ENCODE data around the gene PRPF31.

The PRPF31 gene

GRCh38 chr19:54179921-54180461, 64.4 kb downstream of the PRPF31 start:
- no peak for TF ChIP-seq CTCF (IDR thresholded peaks at IDR 0.05; ENCODE audit: low read depth, low read length)
- Histone ChIP-seq H3K4me3 (ENCODE audit: low read depth, low read length) (no peak overlapping the region), H3K27me3 (ENCODE audit: insufficient read depth, low read depth, severe bottlenecking) (no peaks in the 10 kb centered on the region), H3K27ac (no peak overlapping the region), H3K36me3 (peaks cover 34% of the 10 kb centered on the region), H3K9me3 (ENCODE audit: severe bottlenecking) (no peaks in the 10 kb centered on the region)
- DNase-seq = no peak

- Histone ChIP-seq H3K9me3 (ENCODE audit: severe bottlenecking) (no peaks in the 10 kb centered on the region), H3K4me3 (ENCODE audit: low read depth, low read length) (no peak overlapping the region), H3K27ac (no peak overlapping the region), H3K36me3 (peaks cover 34% of the 10 kb centered on the region), H3K27me3 (ENCODE audit: insufficient read depth, low read depth, severe bottlenecking) (no peaks in the 10 kb centered on the region)
- no peak for DNase-seq
- TF ChIP-seq CTCF (IDR thresholded peaks at IDR 0.05; ENCODE audit: low read depth, low read length) = no peak
These were observed 65.1 kb downstream of the PRPF31 start for GRCh38 chr19:54180691-54181091.
